ENCODE results near the gene CR1L.
"Not testable (repeated sequence)": the region's sequence is repeated elsewhere in the genome, so short reads cannot be mapped to it uniquely, and the experiment has no call there.

The CR1L gene

DNA sequence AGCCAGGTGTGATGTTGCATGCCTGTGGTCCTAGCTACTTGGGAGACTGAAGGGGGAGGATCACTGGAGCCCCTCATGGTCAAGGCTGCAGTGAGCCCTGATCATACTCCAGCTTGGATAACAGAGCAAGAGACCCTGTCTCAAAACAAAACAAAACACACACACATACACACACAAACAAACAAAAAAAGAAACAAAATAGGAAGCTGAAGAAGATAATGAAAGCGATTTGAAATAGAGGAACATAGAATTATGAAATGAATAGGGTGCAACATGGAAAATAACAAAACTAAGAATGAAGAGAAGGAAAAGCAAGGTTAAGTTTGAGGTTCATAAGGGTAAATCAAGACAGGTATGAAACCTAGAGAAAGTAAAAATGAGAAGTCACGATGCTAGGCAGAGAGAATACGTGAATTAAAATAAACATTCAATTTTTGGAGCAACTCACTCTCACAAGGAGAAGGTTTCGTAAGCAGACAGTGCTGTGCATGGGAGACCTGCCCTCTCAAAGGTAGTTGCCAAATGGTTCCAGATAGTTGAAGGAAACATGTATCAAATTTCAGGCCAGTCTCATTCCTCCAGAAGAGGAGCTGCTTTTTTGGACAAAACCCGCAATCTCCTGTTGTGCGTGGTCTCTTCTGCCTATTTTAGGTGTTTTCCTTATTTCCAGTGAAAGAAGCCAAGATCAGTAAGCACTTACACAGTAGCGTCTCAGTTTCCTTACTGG is 110.2 kb downstream of the CR1L start:
- no peak for DNase-seq (ENCODE audit: low read depth)
- TF ChIP-seq, protein P1, sequence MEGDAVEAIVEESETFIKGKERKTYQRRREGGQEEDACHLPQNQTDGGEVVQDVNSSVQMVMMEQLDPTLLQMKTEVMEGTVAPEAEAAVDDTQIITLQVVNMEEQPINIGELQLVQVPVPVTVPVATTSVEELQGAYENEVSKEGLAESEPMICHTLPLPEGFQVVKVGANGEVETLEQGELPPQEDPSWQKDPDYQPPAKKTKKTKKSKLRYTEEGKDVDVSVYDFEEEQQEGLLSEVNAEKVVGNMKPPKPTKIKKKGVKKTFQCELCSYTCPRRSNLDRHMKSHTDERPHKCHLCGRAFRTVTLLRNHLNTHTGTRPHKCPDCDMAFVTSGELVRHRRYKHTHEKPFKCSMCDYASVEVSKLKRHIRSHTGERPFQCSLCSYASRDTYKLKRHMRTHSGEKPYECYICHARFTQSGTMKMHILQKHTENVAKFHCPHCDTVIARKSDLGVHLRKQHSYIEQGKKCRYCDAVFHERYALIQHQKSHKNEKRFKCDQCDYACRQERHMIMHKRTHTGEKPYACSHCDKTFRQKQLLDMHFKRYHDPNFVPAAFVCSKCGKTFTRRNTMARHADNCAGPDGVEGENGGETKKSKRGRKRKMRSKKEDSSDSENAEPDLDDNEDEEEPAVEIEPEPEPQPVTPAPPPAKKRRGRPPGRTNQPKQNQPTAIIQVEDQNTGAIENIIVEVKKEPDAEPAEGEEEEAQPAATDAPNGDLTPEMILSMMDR (conservative IDR thresholded peaks at IDR 0.05; ENCODE audit: low read length) = no peak
- no peak overlapping the region for H3K4me3 ChIP-seq (ENCODE audit: low read length)

DNA sequence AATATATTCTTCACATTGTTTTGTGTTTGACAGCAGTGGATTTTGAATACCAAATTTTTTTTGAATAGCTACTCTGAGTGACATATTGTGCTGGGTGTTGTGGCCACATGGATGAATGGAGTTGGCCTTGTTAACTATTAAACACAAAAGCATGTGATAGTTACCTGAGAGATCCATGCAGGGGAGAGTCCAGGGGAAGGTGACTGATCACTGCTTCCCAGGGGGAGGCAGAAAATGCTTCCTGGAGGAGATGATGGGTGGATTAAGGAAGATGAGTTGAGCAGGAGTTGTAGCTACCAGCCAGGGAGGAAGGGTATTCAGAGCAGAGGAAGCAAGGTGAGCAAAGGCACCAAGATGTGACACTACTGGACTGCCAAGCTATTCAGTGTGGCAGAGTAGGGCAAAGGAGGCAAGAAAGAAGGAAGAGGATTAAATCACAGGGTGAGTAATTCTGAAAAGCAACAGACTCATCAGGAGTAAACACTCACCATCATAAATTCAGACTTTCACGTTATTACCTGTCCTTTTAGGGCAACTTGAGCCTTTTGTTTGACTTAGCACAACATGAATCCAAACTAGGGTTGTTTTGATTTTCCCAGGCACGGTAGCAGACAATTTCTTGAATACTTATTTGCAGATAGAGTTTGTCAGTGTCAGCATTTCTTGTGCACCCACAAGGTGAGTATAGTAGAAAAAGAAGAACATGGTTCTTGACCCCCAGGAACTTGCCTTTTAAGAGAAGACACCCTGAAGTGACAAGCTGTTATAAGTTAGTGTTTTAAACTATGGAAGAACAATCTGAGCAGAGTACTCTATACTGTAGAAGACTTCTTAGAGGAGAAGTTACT is 111.1 kb downstream of the CR1L start:
- DNase-seq (ENCODE audit: low read depth) = no peak
- TF ChIP-seq, protein P1 (conservative IDR thresholded peaks at IDR 0.05; ENCODE audit: low read length) = no peak
- no peak overlapping the region for H3K4me3 ChIP-seq (ENCODE audit: low read length)

DNA sequence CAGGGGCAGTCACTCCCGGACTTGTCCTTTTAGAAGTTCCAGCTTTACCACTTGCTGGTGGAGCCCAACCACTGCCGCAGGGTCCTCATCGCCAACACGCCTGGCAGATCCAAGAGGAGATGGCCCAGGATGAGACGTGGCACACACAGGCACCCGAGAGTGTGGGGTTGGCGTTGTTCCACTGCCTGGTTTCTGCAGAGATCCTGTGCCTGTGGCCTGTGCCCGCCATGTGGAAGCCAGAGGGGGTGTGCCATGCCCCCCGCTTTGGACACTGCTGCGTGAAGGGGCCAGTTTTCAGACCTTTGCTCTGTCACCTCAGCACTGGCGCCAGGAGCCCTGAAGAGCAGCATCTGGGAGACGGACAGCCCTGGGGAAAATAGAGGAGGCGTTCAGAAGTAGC is 117.7 kb downstream of the CR1L start:
- DNase-seq (ENCODE audit: low read depth) = no peak
- TF ChIP-seq, protein P1 (conservative IDR thresholded peaks at IDR 0.05; ENCODE audit: low read length) = no peak
- no peak overlapping the region for H3K4me3 ChIP-seq (ENCODE audit: low read length)

DNA sequence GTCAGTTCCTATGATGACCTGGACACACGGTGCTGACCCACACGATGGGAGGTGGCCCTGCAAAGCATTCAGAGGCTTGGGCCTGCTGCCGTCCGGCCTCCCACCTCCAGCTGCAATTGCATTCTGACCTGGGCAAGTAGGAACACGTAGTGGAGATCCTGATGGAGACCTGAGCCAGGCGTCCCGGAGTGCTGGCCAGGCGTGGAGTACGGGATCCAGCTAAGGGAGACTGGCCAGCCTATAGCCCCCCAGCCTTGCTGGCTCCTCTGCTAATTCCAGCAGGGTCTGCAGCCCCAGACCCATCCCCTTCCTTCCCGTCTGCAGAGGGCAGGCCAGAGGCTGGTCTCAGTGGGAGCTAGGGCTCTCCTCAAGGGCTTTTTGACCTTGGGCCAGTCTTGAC is 118.2 kb downstream of the CR1L start:
- no peak overlapping the region for H3K4me3 ChIP-seq (ENCODE audit: low read length)
- TF ChIP-seq, protein P1 (conservative IDR thresholded peaks at IDR 0.05; ENCODE audit: low read length) = no peak
- no peak for DNase-seq (ENCODE audit: low read depth)

DNA sequence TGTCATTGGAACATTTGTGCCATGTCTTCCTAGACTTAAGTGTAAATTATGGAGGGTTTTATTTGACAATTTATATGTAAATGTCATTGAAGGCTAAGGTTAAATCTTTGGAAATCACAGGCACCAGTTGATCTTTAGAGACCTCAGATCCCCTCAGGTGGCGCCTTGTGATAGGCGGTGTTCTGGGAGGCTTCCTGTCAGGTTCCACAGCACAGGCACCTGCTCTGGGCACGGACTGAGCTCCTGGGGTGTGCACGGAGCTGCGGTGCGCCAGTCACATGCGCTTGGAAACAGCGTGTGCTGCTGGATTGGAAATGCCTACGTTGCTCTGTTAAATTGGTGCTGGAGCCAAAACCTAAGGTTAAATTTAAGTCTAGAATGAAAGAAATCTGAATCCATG is 119.0 kb downstream of the CR1L start:
- DNase-seq (ENCODE audit: low read depth) = no peak
- TF ChIP-seq, protein P1 (conservative IDR thresholded peaks at IDR 0.05; ENCODE audit: low read length) = no peak
- H3K4me3 ChIP-seq (ENCODE audit: low read length) = no peak overlapping the region

DNA sequence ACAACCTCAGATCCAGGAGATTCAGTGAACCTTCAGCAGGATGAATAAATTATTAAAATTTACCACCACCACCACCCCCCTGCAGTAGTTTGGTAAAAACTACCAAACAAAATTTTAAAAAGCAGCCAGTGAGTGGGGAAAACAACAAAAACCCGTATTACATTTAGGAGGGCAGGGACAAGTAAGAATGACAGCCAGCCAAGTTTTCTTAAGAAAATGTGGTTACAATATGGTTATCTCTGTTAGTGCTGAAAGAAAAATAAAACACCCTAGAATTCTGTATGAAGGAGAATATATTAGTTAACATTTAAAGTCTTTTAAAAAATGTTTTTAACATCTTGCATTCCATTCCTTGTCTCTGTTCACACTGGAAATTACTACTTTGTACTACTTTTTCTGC is 121.6 kb downstream of the CR1L start:
- TF ChIP-seq, protein P1 (conservative IDR thresholded peaks at IDR 0.05; ENCODE audit: low read length) = no peak
- DNase-seq (ENCODE audit: low read depth) = no peak

DNA sequence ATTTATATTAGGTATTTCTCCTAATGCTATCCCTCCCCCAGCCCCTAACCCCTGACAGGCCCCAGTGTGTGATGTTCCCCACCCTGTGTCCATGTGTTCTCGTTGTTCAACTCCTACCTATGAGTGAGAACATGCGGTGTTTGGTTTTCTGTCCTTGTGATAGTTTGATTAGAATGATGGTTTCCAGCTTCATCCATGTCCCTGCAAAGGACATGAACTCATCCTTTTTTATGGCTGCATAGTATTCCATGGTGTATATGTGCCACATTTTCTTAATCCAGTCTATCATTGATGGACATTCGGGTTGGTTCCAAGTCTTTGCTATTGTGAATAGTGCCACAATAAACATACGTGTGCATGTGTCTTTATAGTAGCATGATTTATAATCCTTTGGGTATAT is 125.6 kb downstream of the CR1L start:
- H3K4me3 ChIP-seq (ENCODE audit: low read length); DNase-seq (ENCODE audit: low read depth): not testable (repeated sequence)

More for the DNA sequence above, 121.6 kb downstream of the CR1L start:
- no peak overlapping the region for H3K4me3 ChIP-seq (ENCODE audit: low read length)

All from AG10803 (cell line).